Measurements from ENCODE around the gene S100G. TPM values are rescaled to one million over a fixed set of nuclear protein-coding genes. Genes with fewer than 3 reads are reported as not detected.

The S100G gene
- polyA plus RNA-seq, 2 of the 4 experiments (the other 2 are of a cell fraction) = not detected

- CTCF ChIA-PET = no interaction called here
- Histone ChIP-seq H3K4me2 (no peak overlapping the region), H3K27ac (no peak overlapping the region), H3K4me1 (no peaks in the 10 kb centered on the region), H3K4me3 (no peak overlapping the region), H3K9me3 (no peaks in the 10 kb centered on the region)
- DNase-seq (ENCODE audit: low read depth in 1 of 2, low spot score in 1 of 2) (no peak), ATAC-seq (no peak), FAIRE-seq (no peak)
- POLR2A ChIA-PET = no interaction called here
- 96% methylated on average over 3 of the region's 3 CpGs for WGBS (ENCODE audit: missing lambda C conversion rate)
- no peak for TF ChIP-seq HDAC2 (IDR thresholded peaks at IDR 0.05)
- no peak for TF ChIP-seq SMC3 (IDR thresholded peaks at IDR 0.05)
- no peak for TF ChIP-seq MAZ (IDR thresholded peaks at IDR 0.05; ENCODE audit: borderline replicate concordance, low read depth, low read length)
- TF ChIP-seq ATOH8 (CRISPR knock-in tag; IDR thresholded peaks at IDR 0.05; ENCODE audit: low read depth) = no peak
- no peak for TF ChIP-seq EHMT2 (IDR thresholded peaks at IDR 0.05; ENCODE audit: low read depth)
- TF ChIP-seq JUNB (IDR thresholded peaks at IDR 0.05) = no peak
These were observed 4.1 kb downstream of the S100G start for GRCh38 chrX:16654093-16654492.

GRCh38 chrX:16658284-16658683 is 8.3 kb downstream of the S100G start:
- POLR2A ChIA-PET = no interaction called here
- 53% methylated on average over 2 of the region's 2 CpGs for WGBS (ENCODE audit: missing lambda C conversion rate)
- peak; percentile 59 for FAIRE-seq

More at GRCh38 chrX:16658284-16658683, 8.3 kb downstream of the S100G start:
- ATAC-seq = no peak
- no peaks in the 10 kb centered on the region for H3K9me3 ChIP-seq
- CTCF ChIA-PET = interaction anchor here (0.6 kb wide), 1 partner anchor 222 kb away, joined by 3 read pairs; no protein-coding TSS in a partner anchor
- no peak for TF ChIP-seq USF2 (IDR thresholded peaks at IDR 0.05)
- TF ChIP-seq ESRRA (IDR thresholded peaks at IDR 0.05; ENCODE audit: borderline replicate concordance, low read length) = no peak
- TF ChIP-seq POLR2A (IDR thresholded peaks at IDR 0.05; ENCODE audit: low read length) = no peak
- TF ChIP-seq RAD21 (conservative IDR thresholded peaks at IDR 0.05 in 1 of 2, IDR thresholded peaks at IDR 0.05 in 1 of 2) = no peak
- no peak for TF ChIP-seq HOXB5 (CRISPR knock-in tag; IDR thresholded peaks at IDR 0.05)
- no peak for TF ChIP-seq BCL3 (IDR thresholded peaks at IDR 0.05)
- TF ChIP-seq FOSB (CRISPR knock-in tag; IDR thresholded peaks at IDR 0.05) = no peak
- no peak for TF ChIP-seq CHD4 (IDR thresholded peaks at IDR 0.05; ENCODE audit: borderline replicate concordance)
- TF ChIP-seq ELK1 (IDR thresholded peaks at IDR 0.05; ENCODE audit: low read depth, low read length) = no peak
- TF ChIP-seq JUNB (IDR thresholded peaks at IDR 0.05) = no peak
- TF ChIP-seq FOSL2 (IDR thresholded peaks at IDR 0.05) = no peak
- no peak for TF ChIP-seq FOSL2 (CRISPR knock-in tag; IDR thresholded peaks at IDR 0.05)
- TF ChIP-seq CBX2 (IDR thresholded peaks at IDR 0.05; ENCODE audit: borderline replicate concordance, low read depth) = no peak
- TF ChIP-seq HES2 (IDR thresholded peaks at IDR 0.05) = no peak
- TF ChIP-seq ATOH8 (CRISPR knock-in tag; IDR thresholded peaks at IDR 0.05; ENCODE audit: low read depth) = no peak
- no peak for TF ChIP-seq PHF8 (IDR thresholded peaks at IDR 0.05; ENCODE audit: borderline replicate concordance, low read depth)
- no peak for TF ChIP-seq TP53 (CRISPR knock-in tag; IDR thresholded peaks at IDR 0.05)
- H3K4me2 ChIP-seq = no peak overlapping the region
- no peak overlapping the region for H3K27ac ChIP-seq
- DNase-seq (ENCODE audit: low read depth in 1 of 2, low spot score in 1 of 2) = no peak
- H3K4me3 ChIP-seq = no peak overlapping the region
- no peaks in the 10 kb centered on the region; the same call in 2 of the 3 replicates for H3K4me1 ChIP-seq
